Endothelial cell of umbilical vein (primary cell): ENCODE measurements around the gene WAS. TPM values are rescaled to one million over a fixed set of nuclear protein-coding genes. Genes with fewer than 3 reads are reported as not detected.

Experiments used
- BruUV-seq: library from RNA; stranded (reverse); fragments of 400-500 nt; replicated peaks from 2 replicates; lab custom pipeline; 2021; lab: Mats Ljungman, UMichigan
- CTCF ChIA-PET: fragments of 300-600, 350-600 bp; sonication (Branson Sonifier 250); formaldehyde crosslinking; loops from one replicate; lab custom pipeline; 2021; ENCODE audit warnings: antibody characterized with exemption, inconsistent platforms; lab: Charles Lee
- POLR2A ChIA-PET: fragments of 300-600, 350-600 bp; sonication (Branson Sonifier 250); formaldehyde crosslinking; loops from one replicate; lab custom pipeline; 2021; ENCODE audit warnings: antibody characterized with exemption, inconsistent platforms; lab: Charles Lee
- DNase-seq: peaks from one replicate; pipeline ENCODE4 v3.0.0-alpha.2; 2011; ENCODE audit warnings: low read depth, low spot score
- FAIRE-seq: peaks from 2 replicates; lab custom pipeline; 2011; peaks lifted over from hg19 to GRCh38; lab: Jason Lieb, UNC
- H2AFZ ChIP-seq: 2 replicates; pipeline ENCODE4 v1.6.0; 2012; ENCODE audit warnings: low read depth, low read length, control low read depth, inconsistent platforms
- H3K27ac ChIP-seq: 2 replicates; pipeline ENCODE4 v1.5.1; 2011; ENCODE audit warnings: low read depth, mild to moderate bottlenecking, control low read depth, low read length, moderate library complexity; ENCODE audit not compliant: insufficient read depth
- H3K27me3 ChIP-seq, 2 experiments: 2 replicates each; pipeline versions ENCODE4 v1.6.0 to v1.6.1; 2011; ENCODE audit warnings: low read length in 2 of 2, mixed read lengths in 1 of 2; ENCODE audit not compliant: control insufficient read depth in 2 of 2, insufficient read depth in 2 of 2
- H3K36me3 ChIP-seq, 2 experiments: 2 replicates in 1 of 2; 3 replicates in 1 of 2; pipeline ENCODE4 v1.5.1; 2011; ENCODE audit warnings: low read length in 2 of 2, mild to moderate bottlenecking in 1 of 2, moderate library complexity in 1 of 2; ENCODE audit not compliant: control insufficient read depth in 2 of 2, insufficient read depth in 2 of 2; ENCODE audit errors: extremely low read depth in 1 of 2
- H3K4me1 ChIP-seq: 3 replicates; pipeline ENCODE4 v1.5.1; 2011; ENCODE audit warnings: mild to moderate bottlenecking, low read length; ENCODE audit not compliant: control insufficient read depth, insufficient read depth; ENCODE audit errors: extremely low read depth
- H3K4me2 ChIP-seq: 2 replicates; pipeline ENCODE4 v1.6.1; 2011; ENCODE audit warnings: low read length, control low read depth, mixed read lengths; ENCODE audit not compliant: insufficient read depth
- H3K4me3 ChIP-seq, 3 experiments: fragments of 200-600 bp in 1 of 3; sonication (generic), shearing (Covaris generic) in 1 of 3; replicated peaks in 1 of 3; 2 replicates each; pipeline ENCODE4 v1.5.1; 2011 to 2016; ENCODE audit warnings: control low read depth in 3 of 3, low read length in 3 of 3, mild to moderate bottlenecking in 2 of 3, inconsistent platforms in 1 of 3, low read depth in 1 of 3, moderate library complexity in 1 of 3; ENCODE audit not compliant: insufficient read depth in 1 of 3
- H3K79me2 ChIP-seq: 2 replicates; pipeline ENCODE4 v1.6.0; 2012; ENCODE audit warnings: low read length, inconsistent platforms; ENCODE audit not compliant: control insufficient read depth, insufficient read depth
- H3K9ac ChIP-seq: replicated peaks from 2 replicates; pipeline ENCODE3; 2011; ENCODE audit warnings: low read length, control low read depth; ENCODE audit not compliant: insufficient read depth; ENCODE audit errors: extremely low read depth
- H3K9me1 ChIP-seq: replicated peaks from 3 replicates; pipeline ENCODE4 v1.6.0; 2011; ENCODE audit warnings: mild to moderate bottlenecking, low read length; ENCODE audit not compliant: control insufficient read depth, insufficient read depth; ENCODE audit errors: extremely low read depth
- H3K9me3 ChIP-seq: replicated peaks from 2 replicates; pipeline ENCODE4 v1.5.1; 2012; ENCODE audit warnings: low read length, inconsistent platforms; ENCODE audit not compliant: control insufficient read depth, insufficient read depth
- H4K20me1 ChIP-seq: replicated peaks from 2 replicates; pipeline ENCODE3; 2011; ENCODE audit warnings: mild to moderate bottlenecking, low read length; ENCODE audit not compliant: control insufficient read depth, insufficient read depth; ENCODE audit errors: extremely low read depth
- CTCF ChIP-seq, 2 donors: IDR thresholded peaks; 1 replicate in 1 of 2; 2 replicates in 1 of 2; pipeline ENCODE4 v1.5.1; 2011; ENCODE audit warnings: low read length in 2 of 2, mild to moderate bottlenecking in 2 of 2, moderate library complexity in 2 of 2, control low read depth in 1 of 2, inconsistent platforms in 1 of 2, low read depth in 1 of 2; ENCODE audit not compliant: insufficient read depth in 1 of 2; ENCODE audit errors: extremely low read depth in 1 of 2
- EZH2 ChIP-seq: IDR thresholded peaks from 2 replicates; pipeline ENCODE4 v1.6.1; 2012; ENCODE audit warnings: borderline replicate concordance, low read depth, mild to moderate bottlenecking, moderate library complexity, low read length, inconsistent platforms; ENCODE audit not compliant: severe bottlenecking
- FOS ChIP-seq: IDR thresholded peaks from 2 replicates; pipeline ENCODE4 v1.6.1; 2011; ENCODE audit warnings: mild to moderate bottlenecking, low read length, moderate library complexity, borderline replicate concordance; ENCODE audit not compliant: insufficient read depth
- GATA2 ChIP-seq: IDR thresholded peaks from 2 replicates; pipeline ENCODE4 v1.7.0; 2011; ENCODE audit warnings: low read depth, mild to moderate bottlenecking, moderate library complexity, mixed read lengths, low read length; ENCODE audit not compliant: insufficient read length, insufficient read depth
- JUN ChIP-seq: IDR thresholded peaks from 2 replicates; pipeline ENCODE4 v1.6.1; 2011; ENCODE audit warnings: borderline replicate concordance, low read depth; ENCODE audit not compliant: insufficient read length, insufficient read depth
- MAX ChIP-seq: IDR thresholded peaks from 2 replicates; pipeline ENCODE4 v1.6.1; 2011; ENCODE audit not compliant: insufficient read depth, insufficient read length
- MYC ChIP-seq: IDR thresholded peaks from one replicate; pipeline ENCODE4 v1.6.1; 2011; ENCODE audit warnings: mild to moderate bottlenecking, low read depth, low read length
- POLR2A ChIP-seq: IDR thresholded peaks from 2 replicates; pipeline ENCODE4 v1.6.1; 2012; ENCODE audit warnings: low read depth, mild to moderate bottlenecking, control low read depth, low read length
- POLR2AphosphoS5 ChIP-seq: IDR thresholded peaks from 2 replicates; pipeline ENCODE4 v1.6.1; 2012; ENCODE audit warnings: low read depth, mild to moderate bottlenecking, control low read depth, low read length, moderate library complexity; ENCODE audit not compliant: insufficient read depth
- dilution Hi-C: fragments of 300-500 bp; cut with MboI; formaldehyde crosslinking; loops from one replicate; pipeline ENCODE4 v1.15.0; 2019; ENCODE audit warnings: low sequenced_read_pairs; ENCODE audit not compliant: extremely low pct_ligation_motif_present
- intact Hi-C: fragments of 100-400 bp; cut with micrococcal nuclease; formaldehyde crosslinking; loops from one replicate; pipeline ENCODE4 v1.10.0; 2022
- polyA plus RNA-seq, 4 experiments: library from polyadenylated mRNA; depleted of rRNA in 3 of 4; stranded (reverse) in 3 of 4; unstranded in 1 of 4; fragments of >200 nt; gene quantifications; 2 replicates each; pipeline versions ENCODE4 v1.2.1 to v1.2.3, GENCODE V29; 2011 to 2012; ENCODE audit warnings: missing spikeins in 1 of 4
- total RNA-seq: library from RNA; stranded (reverse); gene quantifications from 2 replicates; pipeline ENCODE4 v1.2.3, GENCODE V29; 2021

WAS gene
- total and polyA plus RNA-seq, 2 donors (not counting 3 experiments of a cell fraction or from before 2014, with no cell fraction given) = 0.73 TPM; not detected in 1

- intact Hi-C loops (no loop called here), dilution Hi-C loops (no loop called here)
- no peak for TF ChIP-seq POLR2A
- TF ChIP-seq CTCF (IDR thresholded peaks at IDR 0.05; ENCODE audit: extremely low read depth in 1 of 2, insufficient read depth in 1 of 2, low read depth in 1 of 2, low read length in 2 of 2) = no peak
- TF ChIP-seq JUN = no peak
- TF ChIP-seq FOS = no peak
- no peak for TF ChIP-seq EZH2
- TF ChIP-seq GATA2 = no peak
- no peak for TF ChIP-seq POLR2AphosphoS5
- TF ChIP-seq MYC = no peak
- TF ChIP-seq MAX = no peak
- Histone ChIP-seq H3K4me2 (no peak overlapping the region), H3K27me3 (no peaks in the 10 kb centered on the region), H3K79me2 (peaks cover 11% of the 10 kb centered on the region), H3K4me1 (no peaks in the 10 kb centered on the region), H3K36me3 (peaks cover 4 to 9% of the 10 kb centered on the region in 2 experiments), H3K9ac (no peak overlapping the region), H3K4me3 (no peak overlapping the region), H3K9me1 (no peaks in the 10 kb centered on the region), H4K20me1 (no peaks in the 10 kb centered on the region), H3K27ac (no peak overlapping the region), H2AFZ (no peak overlapping the region), H3K9me3 (no peaks in the 10 kb centered on the region)
- no peak for FAIRE-seq
- no peak for DNase-seq
- no TSS peak for BruUV-seq
- CTCF ChIA-PET = no interaction called here
- POLR2A ChIA-PET = no interaction called here
These were observed 20.3 kb downstream of the WAS start for GRCh38 chrX:48703642-48704481.
